Small intestine (tissue), 7 donors: ENCODE measurements around the gene CCM2. TPM values are rescaled to one million over a fixed set of nuclear protein-coding genes. Genes with fewer than 3 reads are reported as not detected.

Experiments used
- DNase-seq, 2 donors: peaks; one replicate each; pipeline versions ENCODE4 v3.0.0 to v3.0.0-alpha.2; 2013
- FAIRE-seq: peaks from 2 replicates; lab custom pipeline; 2012; peaks lifted over from hg19 to GRCh38; lab: Jason Lieb, UNC
- H3K27ac ChIP-seq, 3 donors: one replicate each; pipeline ENCODE4 v1.5.1; 2013; ENCODE audit warnings: low read length in 2 of 3, mild to moderate bottlenecking in 2 of 3, control low read depth in 1 of 3, inconsistent platforms in 1 of 3, low read depth in 1 of 3, moderate library complexity in 1 of 3
- H3K27me3 ChIP-seq, 3 donors: one replicate each; pipeline ENCODE4 v1.6.1; 2013; ENCODE audit warnings: low read length in 3 of 3, inconsistent platforms in 1 of 3; ENCODE audit not compliant: control insufficient read depth in 3 of 3, insufficient read depth in 3 of 3
- H3K36me3 ChIP-seq, 3 donors: one replicate each; pipeline ENCODE4 v1.6.1; 2013; ENCODE audit warnings: low read length in 3 of 3, inconsistent platforms in 1 of 3, low read depth in 1 of 3, mild to moderate bottlenecking in 1 of 3, moderate library complexity in 1 of 3; ENCODE audit not compliant: control insufficient read depth in 3 of 3, insufficient read depth in 2 of 3
- H3K4me1 ChIP-seq, 3 donors: one replicate each; pipeline ENCODE4 v1.6.1; 2013; ENCODE audit warnings: low read length in 2 of 3, inconsistent platforms in 1 of 3, low read depth in 1 of 3, mild to moderate bottlenecking in 1 of 3, moderate library complexity in 1 of 3; ENCODE audit not compliant: control insufficient read depth in 3 of 3, insufficient read depth in 2 of 3
- H3K4me3 ChIP-seq, 3 donors: one replicate each; pipeline ENCODE4 v1.5.1; 2013; ENCODE audit warnings: low read length in 3 of 3, control low read depth in 1 of 3, inconsistent platforms in 1 of 3, low read depth in 1 of 3, mild to moderate bottlenecking in 1 of 3, moderate library complexity in 1 of 3
- H3K9me3 ChIP-seq, 2 donors: one replicate each; pipeline ENCODE4 v1.6.1; 2013; ENCODE audit warnings: low read depth in 1 of 2, low read length in 1 of 2; ENCODE audit not compliant: control insufficient read depth in 2 of 2, insufficient read depth in 1 of 2
- WGBS, 3 donors: extraction: QIAGEN DNeasy Blood & Tissue Kit; methylation state at CpG; one replicate each; pipeline ENCODE4 v1.1.7; 2013; 5-methylcytosine and 5-hydroxymethylcytosine counted together
- polyA plus RNA-seq, 4 donors: library from polyadenylated mRNA; stranded (reverse) in 3 of 4; unstranded in 1 of 4; fragments of 200-250 nt in 3 of 4; fragments of 120-200 nt in 1 of 4; gene quantifications; one replicate each; pipeline versions ENCODE4 v1.2.1 to v1.2.3, GENCODE V29; 2013
- donor health status: healthy with polysubstance abuse.
- donor health status: control.
- donor health status: control.
- donor health status: Bipolar disorder and iron deficiency.
- donor health status: healthy.

Gene CCM2
- polyA plus RNA-seq, 4 donors, result 17.8 to 32.3 (median 24.7) TPM

DNA sequence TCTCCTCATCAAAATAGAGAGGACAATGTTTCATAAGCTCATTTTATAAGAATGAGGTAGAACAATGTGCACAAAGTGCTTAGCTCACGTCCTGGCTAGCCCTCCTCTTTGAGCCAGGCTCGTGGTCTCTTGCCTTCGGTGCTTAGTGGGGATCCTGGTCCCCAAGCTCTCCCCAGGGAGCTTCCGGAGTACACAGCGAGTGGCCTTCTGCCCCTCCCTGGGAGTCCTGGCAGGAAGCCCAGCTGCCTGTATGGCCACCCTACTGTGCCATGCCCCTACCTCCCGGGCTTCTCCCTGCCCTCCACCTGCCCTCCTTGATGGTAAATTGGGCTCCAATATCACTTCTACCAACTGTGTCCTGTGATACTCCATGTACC lies 22.1 kb upstream of the CCM2 start:
- H3K9me3 ChIP-seq, result no peaks in the 10 kb centered on the region
- H3K27ac ChIP-seq, result peak overlapping the region in 2 of 3 donors; percentile 18 to 27
- H3K4me3 ChIP-seq, result peak overlapping the region in 2 of 3 donors; percentile 28 to 48
- H3K36me3 ChIP-seq, result peaks cover 0 to 72% (median 6%) of the 10 kb centered on the region in 3 donors
- no peaks in the 10 kb centered on the region for H3K27me3 ChIP-seq
- DNase-seq, result no peak
- WGBS, 3 donors, result 40 to 44% (median 41%) methylated on average over 6 of the region's 6 CpGs
- peaks cover 0 to 9% (median 0%) of the 10 kb centered on the region in 3 donors for H3K4me1 ChIP-seq
- FAIRE-seq, result no peak

DNA sequence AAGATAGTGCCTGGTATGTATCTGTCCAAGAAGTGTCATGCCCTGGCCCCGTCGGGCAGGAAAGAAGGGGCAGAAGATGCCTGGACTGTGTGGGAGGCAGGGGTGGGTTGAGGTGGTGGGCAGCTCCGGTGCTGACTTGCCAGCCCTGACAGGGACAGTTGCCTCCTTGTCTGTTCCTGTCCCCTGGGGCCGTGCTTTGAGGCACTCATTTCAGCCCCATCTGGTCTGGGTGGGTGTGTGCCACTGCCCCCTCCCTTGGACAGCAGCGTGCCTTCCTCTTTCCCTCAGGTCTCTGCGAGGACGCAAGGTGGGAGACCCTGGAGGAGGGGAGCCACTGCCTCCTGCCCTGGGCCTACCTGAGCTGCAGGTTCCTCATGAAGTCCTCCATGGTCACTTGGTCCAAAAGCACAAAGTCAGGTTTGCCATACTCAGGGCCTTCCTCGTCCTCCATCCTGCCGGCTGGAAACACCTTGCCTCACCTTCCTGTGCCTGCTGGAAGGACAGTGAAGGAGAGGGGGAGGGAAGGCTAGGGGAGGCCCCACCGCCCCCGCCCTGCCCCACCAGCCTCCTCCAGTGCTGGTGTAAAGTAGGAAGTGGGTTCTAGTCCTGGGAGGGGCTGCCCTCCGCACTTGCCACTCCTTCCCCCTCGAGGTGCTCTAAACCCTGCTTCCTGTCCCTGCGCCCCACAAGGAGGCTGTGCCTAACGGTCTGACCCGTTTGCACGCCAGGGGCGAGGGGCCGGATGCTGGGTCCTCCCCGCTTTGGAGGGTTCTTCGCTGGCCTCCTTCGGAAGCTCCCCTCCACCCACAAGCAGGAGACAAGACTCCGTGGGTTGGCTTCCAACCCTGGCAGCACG lies 21.3 kb upstream of the CCM2 start, which contains the start of gene MYO1G:
Gene MYO1G, minus strand, starts transcription at position 505 of the 856 bp plus-strand sequence. Its CDS starts 54 bp downstream, at position 451.
- FAIRE-seq (no peak), DNase-seq (peak in 1 of 2 donors; percentile 65)
- Histone ChIP-seq H3K27me3 (no peaks in the 10 kb centered on the region), H3K27ac (peak within 1 kb of the TSS in 2 of 3 donors; percentile 32 to 79), H3K4me1 (peaks cover 0 to 6% (median 0%) of the 10 kb centered on the region in 3 donors), H3K9me3 (no peaks in the 10 kb centered on the region), H3K36me3 (peaks cover 3 to 79% (median 13%) of the 10 kb centered on the region in 3 donors), H3K4me3 (peak within 1 kb of the TSS in 2 of 3 donors; percentile 28 to 48)
- WGBS, 3 donors, result 58 to 77% (median 67%) methylated on average over 23 to 24 of the region's 24 CpGs

GRCh38 chr7:44979481-44980392 lies 20.3 kb upstream of the CCM2 start:
- 64 to 69% (median 68%) methylated on average over 8 of the region's 8 CpGs for WGBS, 3 donors
- H3K27me3 ChIP-seq, result no peaks in the 10 kb centered on the region
- FAIRE-seq (no peak), DNase-seq (no peak)
- no peaks in the 10 kb centered on the region for H3K9me3 ChIP-seq
- peak overlapping the region in 2 of 3 donors; percentile 16 to 87 for H3K27ac ChIP-seq
- no peak overlapping the region for H3K4me3 ChIP-seq
- peaks cover 10 to 88% (median 16%) of the 10 kb centered on the region in 3 donors for H3K36me3 ChIP-seq
- peaks cover 0 to 2% (median 0%) of the 10 kb centered on the region in 3 donors for H3K4me1 ChIP-seq

DNA sequence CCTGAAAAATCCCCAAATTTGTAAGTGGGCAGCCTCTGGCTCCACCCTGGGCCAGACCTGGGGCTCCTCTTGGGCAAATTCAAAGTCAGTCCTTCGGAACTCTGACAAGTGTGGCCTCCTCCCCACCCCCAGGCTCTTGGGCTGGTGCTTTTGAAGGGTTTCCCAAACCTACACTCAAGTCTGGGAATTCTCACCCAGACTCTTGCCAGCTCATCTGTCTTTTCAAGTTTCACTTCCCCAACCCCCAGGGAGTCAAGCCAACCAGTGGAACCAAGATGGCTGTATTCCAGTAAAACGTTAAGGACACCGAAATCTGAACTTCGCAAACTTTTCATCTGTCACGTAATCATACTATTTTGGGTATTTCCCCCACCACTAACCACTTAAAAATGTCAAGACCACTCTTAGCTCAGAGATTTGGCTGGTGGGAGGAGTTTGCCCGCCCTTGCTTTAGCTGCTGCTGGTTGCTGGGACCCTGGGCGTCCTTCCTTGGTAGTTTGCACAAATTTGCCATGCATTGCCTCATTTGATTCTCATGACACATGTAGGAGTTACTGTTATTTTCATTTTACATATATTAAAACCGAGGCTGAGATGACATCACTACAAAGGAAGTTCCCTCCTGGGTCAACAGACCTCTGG lies 19.5 kb upstream of the CCM2 start:
- H3K27ac ChIP-seq, result peak overlapping the region in 2 of 3 donors; percentile 42 to 87
- no peak for DNase-seq
- no peaks in the 10 kb centered on the region for H3K27me3 ChIP-seq
- H3K4me1 ChIP-seq, result peaks cover 0 to 7% (median 4%) of the 10 kb centered on the region in 3 donors
- H3K9me3 ChIP-seq, result no peaks in the 10 kb centered on the region
- 51 to 75% (median 53%) methylated on average over 8 of the region's 8 CpGs for WGBS, 3 donors
- peaks cover 10 to 87% (median 16%) of the 10 kb centered on the region in 3 donors for H3K36me3 ChIP-seq
- H3K4me3 ChIP-seq, result no peak overlapping the region
- no peak for FAIRE-seq

DNA sequence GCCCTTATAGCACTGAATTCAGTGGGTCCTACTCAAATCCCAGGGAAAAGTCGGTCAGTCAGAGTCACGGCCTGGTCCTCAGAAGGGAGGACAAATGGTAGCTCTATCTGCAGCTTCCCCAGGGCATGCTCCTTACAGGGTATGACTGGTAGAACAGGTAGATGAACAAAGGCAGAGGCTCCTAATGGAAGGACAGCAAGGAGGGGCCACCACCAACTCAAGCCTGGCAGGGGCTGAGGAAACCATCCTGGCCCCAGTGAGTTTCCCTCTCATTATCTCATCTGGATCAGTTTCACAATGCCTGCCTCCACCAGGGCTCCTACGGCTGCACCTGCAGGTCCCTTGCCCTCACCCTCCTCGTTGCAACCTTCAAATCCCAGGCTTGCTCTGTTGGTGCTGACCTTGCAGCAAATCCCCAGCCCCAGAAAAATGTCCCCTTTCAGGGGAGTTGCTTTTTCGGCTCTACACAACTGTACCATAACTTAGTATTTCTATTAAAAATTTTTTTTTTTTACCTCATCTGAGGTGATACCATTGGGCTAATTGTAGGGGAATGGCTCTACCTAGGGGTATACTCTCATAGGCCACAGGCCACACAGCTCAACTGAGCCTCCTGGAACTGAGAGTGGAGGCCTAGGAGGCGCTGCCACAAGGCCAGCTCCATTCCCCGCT lies 18.8 kb upstream of the CCM2 start:
- Histone ChIP-seq H3K27me3 (no peaks in the 10 kb centered on the region), H3K27ac (peak overlapping the region in 2 of 3 donors; percentile 42 to 87), H3K4me3 (no peak overlapping the region), H3K4me1 (peaks cover 0 to 8% (median 4%) of the 10 kb centered on the region in 3 donors), H3K36me3 (peaks cover 10 to 84% (median 16%) of the 10 kb centered on the region in 3 donors), H3K9me3 (no peaks in the 10 kb centered on the region)
- FAIRE-seq (no peak), DNase-seq (no peak)
- WGBS, 3 donors, result 70 to 79% (median 77%) methylated on average over 7 of the region's 7 CpGs

- no peak overlapping the region for H3K27ac ChIP-seq
- no peak overlapping the region for H3K4me3 ChIP-seq
- peaks cover 10 to 73% (median 16%) of the 10 kb centered on the region in 3 donors for H3K36me3 ChIP-seq
- no peaks in the 10 kb centered on the region for H3K9me3 ChIP-seq
- no peaks in the 10 kb centered on the region for H3K27me3 ChIP-seq
- DNase-seq, result no peak
- H3K4me1 ChIP-seq, result peaks cover 0 to 8% (median 4%) of the 10 kb centered on the region in 3 donors
- WGBS, 3 donors, result 70 to 87% (median 75%) methylated on average over 1 of the region's 1 CpG
- no peak for FAIRE-seq
These were observed 17.5 kb upstream of the CCM2 start for GRCh38 chr7:44982535-44982923.

- no peaks in the 10 kb centered on the region for H3K9me3 ChIP-seq
- no peak for FAIRE-seq
These were observed 17.0 kb upstream of the CCM2 start for GRCh38 chr7:44982970-44983369.

More at GRCh38 chr7:44982970-44983369, 17.0 kb upstream of the CCM2 start:
- WGBS, 3 donors, result 84 to 94% (median 85%) methylated on average over 1 of the region's 1 CpG
- Histone ChIP-seq H3K27me3 (no peaks in the 10 kb centered on the region), H3K27ac (no peak overlapping the region), H3K36me3 (peaks cover 10 to 69% (median 16%) of the 10 kb centered on the region in 3 donors), H3K4me1 (peaks cover 0 to 11% (median 4%) of the 10 kb centered on the region in 3 donors), H3K4me3 (no peak overlapping the region)
- no peak for DNase-seq
